HEK293 (cell line): ENCODE data around the gene ARFRP1.

Experiments
- CTCF ChIA-PET: fragments of 350-600 bp; formaldehyde crosslinking; extraction: SDS; loops from one replicate; lab custom pipeline; 2021; ENCODE audit warnings: antibody characterized with exemption; lab: Yijun Ruan, JAX
- POLR2A ChIA-PET: fragments of 300-600 bp; formaldehyde crosslinking; extraction: SDS; loops from one replicate; lab custom pipeline; 2020; ENCODE audit warnings: antibody characterized with exemption, inconsistent platforms; lab: Yijun Ruan, JAX
- H3K27ac ChIP-seq: fragments of 200-500 bp; sonication (Bioruptor generic); 2 replicates; pipeline ENCODE4 v1.5.1; 2014; ENCODE audit warnings: low read depth, low read length, control low read depth, inconsistent platforms; ENCODE audit errors: extremely low read depth
- H3K36me3 ChIP-seq, 2 experiments: fragments of 200-500 bp in 1 of 2; sonication (Bioruptor generic) in 1 of 2; 1 replicate in 1 of 2; 2 replicates in 1 of 2; pipeline ENCODE4 v1.5.1; 2014 to 2017; ENCODE audit warnings: inconsistent platforms in 2 of 2, low read length in 2 of 2; ENCODE audit not compliant: control insufficient read depth in 2 of 2, insufficient read depth in 1 of 2
- H3K4me1 ChIP-seq: fragments of 200-500 bp; sonication (Bioruptor generic); 2 replicates; pipeline ENCODE4 v1.5.1; 2014; ENCODE audit warnings: mild to moderate bottlenecking, low read length, inconsistent platforms; ENCODE audit not compliant: control insufficient read depth, insufficient read depth
- H3K4me3 ChIP-seq: 2 replicates; pipeline ENCODE4 v1.5.1; 2011; ENCODE audit warnings: low read depth, mild to moderate bottlenecking, control low read depth, low read length, moderate library complexity
- H3K9me3 ChIP-seq: fragments of 200-500 bp; sonication (Bioruptor generic); 2 replicates; pipeline ENCODE4 v1.5.1; 2014; ENCODE audit warnings: low read depth, low read length, inconsistent platforms; ENCODE audit not compliant: control insufficient read depth, insufficient read depth
- EGR2 ChIP-seq: fragments of 450-650 bp; formaldehyde crosslinking; IDR thresholded peaks from 2 replicates; pipeline ENCODE4 v1.5.1; 2016; ENCODE audit warnings: low read depth, missing biosample characterization, missing genetic modification characterization
- GLIS2 ChIP-seq: fragments of 450-650 bp; formaldehyde crosslinking; IDR thresholded peaks from 2 replicates; pipeline ENCODE4 v1.5.1; 2016; ENCODE audit warnings: missing biosample characterization, missing genetic modification characterization
- HOXC10 ChIP-seq: sonication (generic); formaldehyde crosslinking; IDR thresholded peaks from 2 replicates; pipeline ENCODE4 v1.8.1; 2023; ENCODE audit warnings: mild to moderate bottlenecking, missing genetic modification reagents
- KLF1 ChIP-seq: fragments of 450-650 bp; formaldehyde crosslinking; IDR thresholded peaks from 2 replicates; pipeline ENCODE4 v1.5.1; 2016; ENCODE audit warnings: missing biosample characterization, missing genetic modification characterization
- KLF9 ChIP-seq: fragments of 450-650 bp; formaldehyde crosslinking; IDR thresholded peaks from 2 replicates; pipeline ENCODE4 v1.5.1; 2016; ENCODE audit warnings: missing biosample characterization, missing genetic modification characterization, low read depth
- ZBTB7A ChIP-seq: fragments of 450-650 bp; formaldehyde crosslinking; IDR thresholded peaks from 2 replicates; pipeline ENCODE4 v1.5.1; 2016; ENCODE audit warnings: low read depth, missing biosample characterization, missing genetic modification characterization
- ZFHX2 ChIP-seq: fragments of 450-650 bp; formaldehyde crosslinking; conservative IDR thresholded peaks from 2 replicates; pipeline ENCODE4 v1.5.1; 2016; ENCODE audit warnings: missing biosample characterization, missing genetic modification characterization
- ZFP37 ChIP-seq: fragments of 450-650 bp; formaldehyde crosslinking; IDR thresholded peaks from 2 replicates; pipeline ENCODE4 v1.5.1; 2016; ENCODE audit warnings: missing biosample characterization, missing genetic modification characterization
- ZNF354C ChIP-seq: fragments of 450-650 bp; formaldehyde crosslinking; IDR thresholded peaks from 2 replicates; pipeline ENCODE4 v1.5.1; 2016; ENCODE audit warnings: missing biosample characterization, missing genetic modification characterization, low read depth, borderline replicate concordance
- ZNF473 ChIP-seq: fragments of 450-650 bp; formaldehyde crosslinking; IDR thresholded peaks from 2 replicates; pipeline ENCODE4 v1.5.1; 2017; ENCODE audit warnings: missing biosample characterization, missing genetic modification characterization
- ZNF558 ChIP-seq: fragments of 450-650 bp; formaldehyde crosslinking; IDR thresholded peaks from 2 replicates; pipeline ENCODE4 v1.5.1; 2016; ENCODE audit warnings: missing biosample characterization, missing genetic modification characterization
- ZNF585B ChIP-seq: fragments of 450-650 bp; formaldehyde crosslinking; IDR thresholded peaks from 2 replicates; pipeline ENCODE4 v1.5.1; 2016; ENCODE audit warnings: missing biosample characterization, missing genetic modification characterization
- ZNF600 ChIP-seq: fragments of 450-650 bp; formaldehyde crosslinking; IDR thresholded peaks from 2 replicates; pipeline ENCODE4 v1.5.1; 2016; ENCODE audit warnings: missing biosample characterization, missing genetic modification characterization
- TF ChIP-seq, protein P1 (sequence below): fragments of 450-650 bp; formaldehyde crosslinking; IDR thresholded peaks from 2 replicates; pipeline ENCODE4 v1.5.1; 2017; ENCODE audit warnings: missing biosample characterization, missing genetic modification characterization
- TF ChIP-seq, protein P2 (sequence below): fragments of 450-650 bp; formaldehyde crosslinking; IDR thresholded peaks from 2 replicates; pipeline ENCODE4 v1.5.1; 2017; ENCODE audit warnings: missing biosample characterization, missing genetic modification characterization
- TF ChIP-seq, protein P3 (sequence below): fragments of 450-650 bp; formaldehyde crosslinking; IDR thresholded peaks from 2 replicates; pipeline ENCODE4 v1.5.1; 2017; ENCODE audit warnings: missing biosample characterization, missing genetic modification characterization
- TF ChIP-seq, protein P4 (sequence below): fragments of 450-650 bp; formaldehyde crosslinking; IDR thresholded peaks from 2 replicates; pipeline ENCODE4 v1.5.1; 2016; ENCODE audit warnings: missing biosample characterization, missing genetic modification characterization

Gene ARFRP1

DNA sequence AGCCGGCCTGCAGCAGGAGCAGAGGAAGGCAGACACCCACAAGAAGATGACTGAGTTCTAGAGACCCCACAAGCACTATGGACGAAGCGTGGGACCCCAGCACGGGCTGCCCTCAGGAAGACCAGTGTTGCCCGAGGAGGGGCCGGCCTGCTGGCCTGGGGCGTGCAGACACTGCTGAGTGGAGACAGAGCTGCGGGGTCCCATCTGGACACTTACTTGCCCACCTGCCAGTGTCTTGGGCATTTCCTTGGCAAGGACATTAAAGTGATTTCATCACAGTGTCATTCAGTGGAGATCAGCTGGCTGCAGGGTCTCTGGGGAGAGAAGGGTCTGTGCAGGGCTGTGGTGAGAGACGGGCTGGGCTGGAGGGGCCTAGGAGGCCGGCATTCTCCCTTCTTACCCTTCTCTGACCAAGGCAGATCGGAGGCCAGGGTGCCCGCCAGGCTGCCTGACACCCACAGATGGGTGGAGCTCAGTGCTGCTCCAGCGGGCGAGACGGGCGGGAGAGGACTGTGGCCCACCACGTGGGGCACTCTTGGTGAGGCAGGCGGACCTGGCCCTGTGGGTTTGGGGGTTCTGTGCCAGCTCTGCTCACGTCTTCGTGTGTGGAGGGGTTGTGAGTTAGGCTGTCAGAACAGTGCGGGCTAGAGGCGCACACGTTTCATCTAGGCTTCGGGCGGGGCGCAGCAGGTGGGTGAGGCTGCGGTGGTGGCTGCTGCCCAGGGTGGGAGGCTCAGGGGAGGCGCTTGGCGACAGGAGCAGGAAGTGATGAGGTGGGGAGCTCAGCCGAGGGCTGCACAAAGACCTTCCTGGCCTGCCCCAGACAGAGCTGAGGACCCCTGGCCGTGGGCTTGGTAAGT lies 28.3 kb upstream of the ARFRP1 start, which contains the start of gene LIME1 (continued):
- TF ChIP-seq, protein P1, sequence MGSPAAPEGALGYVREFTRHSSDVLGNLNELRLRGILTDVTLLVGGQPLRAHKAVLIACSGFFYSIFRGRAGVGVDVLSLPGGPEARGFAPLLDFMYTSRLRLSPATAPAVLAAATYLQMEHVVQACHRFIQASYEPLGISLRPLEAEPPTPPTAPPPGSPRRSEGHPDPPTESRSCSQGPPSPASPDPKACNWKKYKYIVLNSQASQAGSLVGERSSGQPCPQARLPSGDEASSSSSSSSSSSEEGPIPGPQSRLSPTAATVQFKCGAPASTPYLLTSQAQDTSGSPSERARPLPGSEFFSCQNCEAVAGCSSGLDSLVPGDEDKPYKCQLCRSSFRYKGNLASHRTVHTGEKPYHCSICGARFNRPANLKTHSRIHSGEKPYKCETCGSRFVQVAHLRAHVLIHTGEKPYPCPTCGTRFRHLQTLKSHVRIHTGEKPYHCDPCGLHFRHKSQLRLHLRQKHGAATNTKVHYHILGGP (tag by site-specific recombination), result no peak
- TF ChIP-seq KLF9 (tag by site-specific recombination) (no peak), ZFHX2 (tag by site-specific recombination) (peak; percentile 65), ZNF600 (tag by site-specific recombination) (peak; percentile 53), ZNF558 (tag by site-specific recombination) (no peak), HOXC10 (CRISPR knock-in tag) (no peak), ZBTB7A (0 out of 2 replicates have a peak, but pooled peaks have one; percentile 34), ZNF354C (no peak), EGR2 (tag by site-specific recombination) (peak; percentile 63), ZNF473 (no peak), KLF1 (tag by site-specific recombination) (peak; percentile 97), ZNF585B (tag by site-specific recombination) (no peak), ZFP37 (tag by site-specific recombination) (no peak)
- TF ChIP-seq, protein P2, sequence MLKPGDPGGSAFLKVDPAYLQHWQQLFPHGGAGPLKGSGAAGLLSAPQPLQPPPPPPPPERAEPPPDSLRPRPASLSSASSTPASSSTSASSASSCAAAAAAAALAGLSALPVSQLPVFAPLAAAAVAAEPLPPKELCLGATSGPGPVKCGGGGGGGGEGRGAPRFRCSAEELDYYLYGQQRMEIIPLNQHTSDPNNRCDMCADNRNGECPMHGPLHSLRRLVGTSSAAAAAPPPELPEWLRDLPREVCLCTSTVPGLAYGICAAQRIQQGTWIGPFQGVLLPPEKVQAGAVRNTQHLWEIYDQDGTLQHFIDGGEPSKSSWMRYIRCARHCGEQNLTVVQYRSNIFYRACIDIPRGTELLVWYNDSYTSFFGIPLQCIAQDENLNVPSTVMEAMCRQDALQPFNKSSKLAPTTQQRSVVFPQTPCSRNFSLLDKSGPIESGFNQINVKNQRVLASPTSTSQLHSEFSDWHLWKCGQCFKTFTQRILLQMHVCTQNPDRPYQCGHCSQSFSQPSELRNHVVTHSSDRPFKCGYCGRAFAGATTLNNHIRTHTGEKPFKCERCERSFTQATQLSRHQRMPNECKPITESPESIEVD (tag by site-specific recombination), result no peak
- TF ChIP-seq, protein P3, sequence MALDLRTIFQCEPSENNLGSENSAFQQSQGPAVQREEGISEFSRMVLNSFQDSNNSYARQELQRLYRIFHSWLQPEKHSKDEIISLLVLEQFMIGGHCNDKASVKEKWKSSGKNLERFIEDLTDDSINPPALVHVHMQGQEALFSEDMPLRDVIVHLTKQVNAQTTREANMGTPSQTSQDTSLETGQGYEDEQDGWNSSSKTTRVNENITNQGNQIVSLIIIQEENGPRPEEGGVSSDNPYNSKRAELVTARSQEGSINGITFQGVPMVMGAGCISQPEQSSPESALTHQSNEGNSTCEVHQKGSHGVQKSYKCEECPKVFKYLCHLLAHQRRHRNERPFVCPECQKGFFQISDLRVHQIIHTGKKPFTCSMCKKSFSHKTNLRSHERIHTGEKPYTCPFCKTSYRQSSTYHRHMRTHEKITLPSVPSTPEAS, result no peak

DNA sequence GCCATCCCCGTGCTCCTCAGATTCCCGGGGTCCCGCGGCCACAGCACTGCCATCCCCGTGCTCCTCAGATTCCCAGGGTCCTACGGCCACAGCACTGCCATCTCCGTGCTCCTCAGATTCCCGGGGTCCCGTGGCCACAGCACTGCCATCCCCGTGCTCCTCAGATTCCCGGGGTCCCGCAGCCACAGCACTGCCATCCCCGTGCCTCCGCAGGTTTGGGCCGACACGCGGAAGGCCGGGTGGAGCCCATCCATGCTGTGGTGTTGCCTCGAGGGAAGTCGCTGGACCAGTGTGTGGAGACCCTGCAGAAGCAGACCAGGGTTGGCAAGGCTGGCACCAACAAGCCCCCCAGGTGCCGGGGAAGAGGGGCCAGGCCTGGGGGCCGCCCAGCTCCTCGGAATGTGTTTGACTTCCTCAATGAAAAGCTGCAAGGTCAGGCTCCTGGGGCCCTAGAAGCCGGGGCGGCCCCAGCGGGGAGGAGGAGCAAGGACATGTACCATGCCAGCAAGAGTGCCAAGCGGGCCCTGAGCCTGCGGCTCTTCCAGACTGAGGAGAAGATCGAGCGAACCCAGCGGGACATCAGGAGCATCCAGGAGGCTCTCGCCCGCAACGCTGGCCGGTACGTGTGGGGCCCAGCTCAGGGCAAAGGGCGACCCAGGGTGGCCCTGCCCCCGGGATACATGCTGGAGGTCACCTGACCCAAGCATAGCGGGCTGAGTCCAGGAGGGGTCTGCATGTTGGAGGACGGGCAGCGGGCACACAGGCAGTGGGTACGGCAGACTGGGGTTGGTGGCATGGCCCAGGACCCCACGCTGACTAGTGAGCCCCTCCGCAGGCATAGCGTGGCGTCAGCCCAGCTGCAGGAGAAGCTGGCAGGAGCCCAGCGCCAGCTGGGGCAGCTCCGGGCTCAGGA lies 27.4 kb upstream of the ARFRP1 start:
- no peaks in the 10 kb centered on the region; the same call in 1 of the 2 replicates for H3K4me1 ChIP-seq
- POLR2A ChIA-PET, result interaction anchor here (2.4 kb wide), 1 partner anchor 27 kb away, joined by 11 read pairs; the partner anchor contains the start of genes ARFRP1 and ZGPAT
- peak; percentile 36; the same call in 1 of the 2 replicates for TF ChIP-seq GLIS2 (tag by site-specific recombination)
- TF ChIP-seq, protein P4, sequence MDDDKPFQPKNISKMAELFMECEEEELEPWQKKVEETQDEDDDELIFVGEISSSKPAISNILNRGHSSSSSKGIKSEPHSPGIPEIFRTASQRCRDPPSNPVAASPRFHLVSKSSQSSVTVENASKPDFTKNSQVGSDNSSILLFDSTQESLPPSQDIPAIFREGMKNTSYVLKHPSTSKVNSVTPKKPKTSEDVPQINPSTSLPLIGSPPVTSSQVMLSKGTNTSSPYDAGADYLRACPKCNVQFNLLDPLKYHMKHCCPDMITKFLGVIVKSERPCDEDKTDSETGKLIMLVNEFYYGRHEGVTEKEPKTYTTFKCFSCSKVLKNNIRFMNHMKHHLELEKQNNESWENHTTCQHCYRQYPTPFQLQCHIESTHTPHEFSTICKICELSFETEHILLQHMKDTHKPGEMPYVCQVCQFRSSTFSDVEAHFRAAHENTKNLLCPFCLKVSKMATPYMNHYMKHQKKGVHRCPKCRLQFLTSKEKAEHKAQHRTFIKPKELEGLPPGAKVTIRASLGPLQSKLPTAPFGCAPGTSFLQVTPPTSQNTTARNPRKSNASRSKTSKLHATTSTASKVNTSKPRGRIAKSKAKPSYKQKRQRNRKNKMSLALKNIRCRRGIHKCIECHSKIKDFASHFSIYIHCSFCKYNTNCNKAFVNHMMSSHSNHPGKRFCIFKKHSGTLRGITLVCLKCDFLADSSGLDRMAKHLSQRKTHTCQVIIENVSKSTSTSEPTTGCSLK (tag by site-specific recombination), result no peak
- H3K9me3 ChIP-seq, result no peaks in the 10 kb centered on the region
- no peak overlapping the region for H3K27ac ChIP-seq
- H3K4me3 ChIP-seq, result no peak overlapping the region
- CTCF ChIA-PET, result no interaction called here
- H3K36me3 ChIP-seq, result peaks cover 0 to 64% of the 10 kb centered on the region in 2 experiments; a peak in 2 of 3 replicates
